Fibroblast of villous mesenchyme (primary cell): Measurements from ENCODE around the gene TMEM130. TPM values are rescaled to one million over a fixed set of nuclear protein-coding genes. Genes with fewer than 3 reads are reported as not detected.
A peak's percentile ranks its signal among the peaks of the same experiment; 100 is the strongest.
"Not testable (repeated sequence)": the region's sequence is repeated elsewhere in the genome, so short reads cannot be mapped to it uniquely, and the experiment has no call there.

ENCODE experiments used
- DNase-seq: peaks from one replicate; pipeline ENCODE4 v3.0.0-alpha.2; 2010; ENCODE audit warnings: low read depth
- H3K4me3 ChIP-seq: 2 replicates; pipeline ENCODE4 v1.5.1; 2011; ENCODE audit warnings: low read depth, mild to moderate bottlenecking, low read length
- CTCF ChIP-seq: IDR thresholded peaks from 2 replicates; pipeline ENCODE4 v1.5.1; 2012; ENCODE audit warnings: low read depth, mild to moderate bottlenecking, low read length; ENCODE audit not compliant: insufficient read depth
- total RNA-seq: library from RNA; depleted of rRNA; stranded (reverse); fragments of >200 nt; gene quantifications from 2 replicates; pipeline ENCODE4 v1.2.3, GENCODE V29; 2012

TMEM130 gene
- total RNA-seq, 1 donor, result 1.3 TPM

GRCh38 chr7:98852826-98853225 lies 17.0 kb downstream of the TMEM130 start:
- no peak for TF ChIP-seq CTCF
- DNase-seq, result no peak
- no peak overlapping the region for H3K4me3 ChIP-seq

DNA sequence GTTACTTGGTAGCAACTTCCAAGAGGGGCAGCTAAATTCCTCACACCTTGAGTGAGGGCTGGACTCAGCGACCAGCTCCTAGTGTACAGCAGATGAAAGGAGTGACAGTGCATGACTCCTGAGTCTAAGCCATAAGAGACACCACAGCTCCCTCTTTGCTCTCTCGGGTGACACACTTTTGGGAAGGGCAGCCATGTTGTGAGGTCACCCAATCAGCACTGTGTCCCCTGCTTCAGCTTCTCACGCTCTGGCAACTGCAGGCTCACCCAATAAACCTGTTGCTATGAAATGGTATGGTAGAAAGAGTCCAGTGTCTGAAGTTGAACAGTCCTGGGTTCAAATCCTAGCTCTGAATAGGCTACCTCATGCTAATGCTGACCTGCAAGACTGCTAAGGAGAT lies 20.9 kb downstream of the TMEM130 start:
- no peak for DNase-seq
- TF ChIP-seq CTCF, result no peak
- H3K4me3 ChIP-seq, result no peak overlapping the region

- not testable (repeated sequence) for H3K4me3 ChIP-seq, DNase-seq
Observed at GRCh38 chr7:98842552-98842951, 27.3 kb downstream of the TMEM130 start.

GRCh38 chr7:98841179-98841997 lies 28.4 kb downstream of the TMEM130 start:
- peak; percentile 78 for DNase-seq
- TF ChIP-seq CTCF, result peak; percentile 96
- H3K4me3 ChIP-seq, result no peak overlapping the region

DNA sequence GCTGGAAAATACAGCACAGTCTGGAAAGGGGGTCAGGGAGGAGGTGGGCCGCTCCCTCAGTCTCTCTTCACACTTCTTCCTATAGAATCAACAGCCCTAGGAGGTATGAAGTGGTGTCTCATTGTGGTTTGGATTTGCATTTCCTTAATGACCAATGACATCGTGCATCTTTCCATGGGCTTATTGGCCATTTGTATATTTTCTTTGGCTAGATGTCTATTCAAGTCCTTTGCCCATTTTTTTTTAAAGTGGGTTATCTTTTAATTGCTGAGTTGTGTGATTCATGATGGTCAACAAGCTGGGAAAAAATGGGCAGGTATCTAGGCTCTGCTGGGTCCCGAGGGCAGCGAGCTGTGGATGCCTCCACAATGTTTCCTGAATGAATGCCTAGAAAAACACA lies 29.1 kb downstream of the TMEM130 start:
- no peak for TF ChIP-seq CTCF
- no peak overlapping the region for H3K4me3 ChIP-seq
- DNase-seq, result no peak

DNA sequence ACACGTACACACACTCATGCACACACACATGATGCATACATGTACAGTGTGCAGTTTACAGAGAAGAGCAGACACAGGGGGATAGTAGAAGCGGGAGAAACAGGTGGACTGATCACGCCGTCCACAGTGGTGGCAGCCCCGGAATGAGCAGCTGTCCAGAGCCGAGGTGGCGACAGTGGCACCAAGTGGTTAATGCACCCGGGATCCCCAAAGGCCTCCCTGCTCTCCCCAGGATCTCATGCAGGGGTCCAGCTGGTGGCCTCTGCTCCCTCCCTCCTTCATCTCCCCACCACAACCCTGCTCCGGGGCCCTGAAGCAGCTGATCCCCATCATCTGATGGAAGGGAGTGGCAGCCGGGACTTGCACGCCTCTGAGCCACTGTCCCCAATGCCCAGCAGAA lies 29.7 kb downstream of the TMEM130 start:
- DNase-seq, result no peak
- TF ChIP-seq CTCF, result no peak
- H3K4me3 ChIP-seq, result no peak overlapping the region

GRCh38 chr7:98837630-98837972 lies 32.2 kb downstream of the TMEM130 start:
- TF ChIP-seq CTCF, result no peak
- no peak for DNase-seq
- no peak overlapping the region for H3K4me3 ChIP-seq
